HG02763 (cell line): ENCODE measurements around the gene RYR2.

ENCODE experiments used
- ATAC-seq: cut with Tn5 transposase; IDR thresholded peaks from one replicate; pipeline ENCODE4 v1.9.1; 2021; ENCODE audit warnings: mild to moderate bottlenecking, moderate library complexity; ENCODE audit not compliant: unreplicated experiment

Gene RYR2

GRCh38 chr1:237619553-237619952, 577.6 kb downstream of the RYR2 start:
- ATAC-seq = no peak

DNA sequence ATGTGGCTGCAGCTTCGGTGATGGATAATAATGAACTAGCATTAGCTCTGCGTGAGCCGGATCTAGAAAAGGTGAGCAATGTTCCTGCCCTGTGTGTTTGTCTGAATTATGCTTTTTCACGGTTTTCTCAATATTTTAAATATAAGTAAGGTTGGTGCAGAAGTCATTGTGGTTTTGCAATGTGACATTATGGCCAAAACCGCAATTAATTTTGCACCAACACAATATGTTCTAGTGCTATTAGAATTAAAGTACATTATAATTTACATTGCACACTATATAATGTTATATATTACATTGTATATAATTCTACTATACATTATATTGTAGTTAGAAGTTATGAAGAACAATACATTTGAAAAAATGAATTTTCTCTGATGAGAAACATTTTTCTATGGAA, 592.9 kb downstream of the RYR2 start:
- ATAC-seq = no peak

DNA sequence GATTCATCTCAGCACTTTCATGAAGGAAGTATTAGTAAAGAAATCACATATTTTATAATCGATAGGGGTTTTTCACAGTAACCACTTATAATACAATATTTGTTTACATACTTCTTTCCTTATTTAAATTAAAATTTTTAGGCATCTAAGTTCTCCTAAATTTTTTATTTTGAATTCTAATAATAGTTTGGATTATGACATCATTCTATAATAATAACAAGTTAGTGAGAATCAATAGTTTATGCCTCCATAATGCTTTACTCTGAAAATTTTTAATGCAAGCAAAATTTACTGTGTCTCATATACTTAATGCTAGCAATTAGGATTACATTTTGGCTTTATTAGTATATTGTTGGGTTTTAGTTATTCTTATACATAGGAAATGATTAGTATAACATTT, 596.6 kb downstream of the RYR2 start:
- ATAC-seq = no peak

GRCh38 chr1:237640011-237640671, 598.2 kb downstream of the RYR2 start:
- no peak for ATAC-seq

DNA sequence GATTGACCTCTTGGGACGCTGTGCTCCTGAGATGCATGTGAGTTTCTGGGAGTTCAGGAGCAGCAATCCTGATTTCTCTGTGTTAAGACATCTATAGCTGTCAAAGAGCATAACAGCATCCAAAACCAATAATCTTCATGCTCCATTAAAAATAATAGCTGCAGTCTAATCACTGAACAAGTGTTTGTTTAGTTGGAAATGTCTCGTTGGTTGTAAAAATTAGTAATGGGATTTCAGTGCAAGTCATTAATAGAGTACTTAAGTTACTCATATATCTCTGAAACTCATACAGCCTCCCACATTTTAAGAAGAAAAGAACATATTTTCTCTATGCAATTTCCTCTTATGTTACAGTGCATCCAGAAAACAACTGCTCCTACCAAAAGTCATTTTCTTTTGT, 599.0 kb downstream of the RYR2 start:
- no peak for ATAC-seq

DNA sequence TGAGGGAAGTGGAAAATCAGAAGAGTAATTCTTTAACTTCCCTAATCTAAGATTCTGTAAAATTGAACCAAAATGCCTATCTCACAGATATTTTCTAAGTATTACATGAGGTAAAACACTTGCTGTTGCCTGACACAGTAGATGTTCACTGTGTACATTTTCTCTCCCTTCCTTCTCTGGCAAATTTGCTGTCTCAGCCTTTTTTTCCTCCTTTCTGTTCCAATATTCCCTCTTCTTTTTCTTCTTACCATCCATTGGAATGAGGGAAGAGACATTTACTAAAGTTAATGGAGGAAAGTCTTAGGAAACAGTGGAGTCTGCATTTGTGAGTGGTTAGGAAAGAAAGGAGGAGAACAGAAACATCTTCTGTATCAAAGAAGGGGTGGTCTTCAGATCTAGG, 608.8 kb downstream of the RYR2 start:
- no peak for ATAC-seq

DNA sequence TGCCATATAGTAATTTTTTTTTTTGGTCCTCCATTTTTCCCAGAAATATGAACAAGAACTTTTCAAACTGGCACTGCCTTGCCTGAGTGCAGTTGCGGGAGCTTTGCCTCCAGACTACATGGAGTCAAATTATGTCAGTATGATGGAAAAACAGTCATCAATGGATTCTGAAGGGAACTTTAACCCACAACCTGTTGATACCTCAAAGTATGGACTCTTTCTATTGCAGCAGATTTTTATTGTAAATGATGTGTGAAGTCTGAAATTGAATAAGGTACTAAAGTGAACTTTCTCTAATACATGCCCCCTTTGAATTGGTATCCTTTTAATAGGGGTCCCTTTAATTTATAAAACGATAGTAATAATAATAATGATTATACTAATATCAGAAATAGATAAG, 613.8 kb downstream of the RYR2 start:
- ATAC-seq = no peak

GRCh38 chr1:237664348-237664747, 622.4 kb downstream of the RYR2 start:
- no peak for ATAC-seq

- ATAC-seq = no peak
Observed at GRCh38 chr1:237670302-237670701, 628.3 kb downstream of the RYR2 start.

GRCh38 chr1:237671262-237671661, 629.3 kb downstream of the RYR2 start:
- no peak for ATAC-seq

DNA sequence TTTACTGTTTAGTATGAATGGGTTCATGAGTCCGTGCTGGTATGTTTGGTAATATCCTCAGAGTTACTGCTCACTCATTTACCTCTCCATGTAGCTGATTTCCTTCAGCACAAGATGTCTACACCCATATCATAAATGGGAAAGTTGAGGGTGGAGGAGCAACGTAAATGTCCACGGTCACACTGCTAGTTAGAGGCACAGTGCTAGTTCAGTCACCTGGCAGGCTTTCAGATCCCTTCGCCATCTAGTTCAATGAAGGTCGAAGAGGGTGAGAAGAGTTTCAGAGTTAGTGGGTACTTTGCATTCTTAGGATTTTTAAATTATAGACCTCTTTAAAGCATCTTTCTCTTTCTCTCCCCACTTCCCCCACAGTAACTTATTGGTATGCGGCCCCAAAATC, 630.0 kb downstream of the RYR2 start:
- no peak for ATAC-seq

DNA sequence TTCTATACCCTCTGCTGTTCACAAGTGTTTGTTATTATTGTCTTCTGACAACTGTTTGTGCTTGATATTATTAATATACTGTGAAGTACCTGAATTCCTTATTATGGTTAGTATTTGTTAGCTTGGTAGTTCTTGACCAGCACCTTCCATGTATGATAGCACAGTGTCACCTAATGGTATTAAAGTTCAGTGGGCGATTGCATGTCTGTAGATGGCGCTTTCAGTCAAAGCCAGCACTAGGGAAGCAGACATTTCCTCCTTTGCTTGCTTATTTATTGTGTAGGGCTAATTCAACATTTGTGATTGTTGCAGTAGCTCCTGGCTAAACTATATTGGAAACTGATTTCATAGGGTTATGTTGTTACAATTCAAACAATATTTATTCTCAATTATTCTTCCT, 630.8 kb downstream of the RYR2 start:
- ATAC-seq = no peak

- ATAC-seq = no peak
Observed at GRCh38 chr1:237673631-237674030, 631.6 kb downstream of the RYR2 start.

DNA sequence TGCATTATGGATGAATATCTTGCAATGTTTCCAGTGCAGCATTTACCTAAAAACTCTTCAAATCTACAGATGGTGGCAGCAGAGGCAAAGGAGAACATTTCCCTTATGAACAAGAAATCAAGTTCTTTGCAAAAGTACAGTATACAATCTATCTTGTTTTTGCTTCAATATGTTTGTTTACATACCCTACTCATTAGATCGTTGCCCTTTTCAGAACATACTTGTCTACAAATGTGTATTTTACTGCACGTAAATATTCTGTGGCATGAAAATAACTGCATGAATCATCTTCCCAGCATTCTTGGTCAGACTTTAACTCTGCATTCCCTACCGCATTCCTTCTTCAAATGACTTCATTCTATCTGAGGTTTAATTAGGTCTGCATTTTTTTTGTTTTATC, 636.0 kb downstream of the RYR2 start:
- ATAC-seq = no peak

GRCh38 chr1:237679687-237680086, 637.7 kb downstream of the RYR2 start:
- ATAC-seq = no peak

GRCh38 chr1:237681210-237681609, 639.2 kb downstream of the RYR2 start:
- no peak for ATAC-seq

DNA sequence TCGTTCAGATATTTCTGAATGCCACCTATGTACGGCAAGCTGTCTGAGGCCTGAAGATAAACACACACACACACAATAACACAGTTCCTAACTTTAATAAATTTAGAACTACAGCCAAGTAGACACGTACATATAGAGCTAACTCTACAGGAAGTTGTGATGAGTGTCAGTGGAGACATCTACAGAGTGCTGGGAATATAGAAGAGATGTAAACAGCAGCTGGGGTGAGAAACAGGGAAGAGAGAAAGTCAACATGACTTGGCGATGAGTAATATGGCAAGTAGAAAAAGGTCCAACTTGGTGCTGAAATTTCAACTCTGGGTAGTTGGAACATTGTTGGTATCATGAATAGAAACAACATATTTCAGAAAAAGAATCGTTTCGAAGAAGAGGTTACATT, 642.3 kb downstream of the RYR2 start:
- ATAC-seq = no peak

DNA sequence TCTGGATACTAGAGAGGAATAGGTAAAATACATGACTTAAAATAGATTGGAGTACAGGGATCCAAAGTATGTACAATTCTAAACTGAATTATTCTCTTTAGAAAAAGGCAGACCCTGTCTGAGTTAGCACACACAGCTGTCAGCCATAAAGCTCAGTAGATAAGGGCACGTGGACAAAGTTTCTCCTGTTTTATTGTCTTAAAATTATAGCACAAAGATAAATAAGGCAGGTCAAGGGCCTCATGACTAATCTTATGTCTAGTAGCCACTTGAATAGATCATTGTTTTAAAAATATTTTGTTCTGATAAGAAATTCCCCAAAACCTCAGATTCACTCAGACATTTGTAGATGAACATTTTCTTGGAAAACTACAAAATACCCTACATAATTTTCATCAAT, 643.6 kb downstream of the RYR2 start:
- no peak for ATAC-seq

GRCh38 chr1:237687804-237688203, 645.8 kb downstream of the RYR2 start:
- ATAC-seq = no peak

DNA sequence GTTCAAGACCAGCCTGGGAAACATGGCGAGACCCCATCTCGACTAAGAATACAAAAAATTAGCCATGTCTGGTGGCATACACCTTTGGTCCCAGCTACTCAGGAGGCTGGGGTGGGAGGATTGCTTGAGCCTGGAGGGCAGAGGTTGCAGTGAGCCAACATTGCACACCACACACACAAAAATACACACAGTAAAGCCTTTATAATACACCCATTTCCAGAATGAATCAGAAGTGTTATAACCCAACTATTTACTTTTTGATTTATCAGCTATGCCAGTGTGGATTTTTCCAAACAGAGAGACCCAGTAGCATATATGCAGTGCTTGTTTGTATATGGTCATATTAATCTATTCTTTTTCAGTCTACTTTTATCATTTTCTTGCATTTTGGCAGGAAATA, 648.7 kb downstream of the RYR2 start:
- no peak for ATAC-seq

DNA sequence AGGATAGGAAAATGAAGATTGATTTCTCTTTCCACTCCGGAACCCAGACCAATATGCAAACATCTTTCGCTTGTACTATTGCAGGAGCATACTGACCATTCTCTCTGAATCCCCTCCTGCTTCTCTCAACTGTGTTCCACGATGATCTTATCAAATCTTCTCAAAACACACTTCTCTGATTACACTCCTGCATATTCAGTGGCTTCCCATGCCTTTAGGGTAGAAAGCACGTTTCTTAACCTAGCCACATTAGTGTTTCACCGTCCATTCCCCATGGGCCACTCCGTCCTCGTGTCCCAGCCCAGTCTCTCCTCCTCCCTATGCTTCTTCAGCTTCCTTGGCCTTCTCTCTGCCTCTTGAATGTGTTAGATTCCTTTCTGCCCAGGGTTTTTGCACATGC, 650.3 kb downstream of the RYR2 start:
- no peak for ATAC-seq

DNA sequence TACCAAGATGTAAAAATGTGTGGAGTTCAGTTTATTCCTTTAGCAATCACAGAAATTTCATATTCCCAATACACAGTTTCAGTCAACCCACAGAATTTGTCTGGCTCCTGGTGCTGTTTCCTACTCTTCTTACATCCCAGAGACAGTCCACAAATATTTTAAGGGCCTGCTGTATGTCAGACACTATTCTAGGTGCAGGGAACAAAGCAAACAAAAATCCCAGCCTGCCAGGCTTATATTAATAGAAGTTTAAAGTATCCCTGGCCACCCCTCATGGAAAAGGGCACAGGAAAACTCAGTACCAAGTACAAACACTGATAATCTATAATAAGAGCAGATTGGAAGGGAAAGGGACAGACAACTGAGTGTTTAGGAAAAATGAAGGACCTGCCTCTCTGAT, 653.9 kb downstream of the RYR2 start:
- no peak for ATAC-seq

- ATAC-seq = no peak
Observed at GRCh38 chr1:237700181-237700580, 658.2 kb downstream of the RYR2 start.
